Measurements from ENCODE around the gene OSTM1. TPM values are rescaled to one million over a fixed set of nuclear protein-coding genes. Genes with fewer than 3 reads are reported as not detected.

Gene OSTM1
- total and polyA plus RNA-seq, 2 of the 8 experiments (the other 6 are each of a cell fraction or from before 2014, with no cell fraction given), result 17.7 to 26.1 TPM

GRCh38 chr6:107999341-107999740, 75.2 kb downstream of the OSTM1 start:
- H3K27ac ChIP-seq (ENCODE audit: low read depth, low read length), result no peak overlapping the region
- no peaks in the 10 kb centered on the region; the same call in 1 of the 2 replicates for H3K23me2 ChIP-seq (ENCODE audit: low read depth, low read length)
- ChIA-PET CTCF (ENCODE audit: partially characterized antibody) (interaction anchor here (0.6 to 1.0 kb wide), 2 partner anchors 18 to 931 kb away, joined by 3 read pairs; no protein-coding TSS in a partner anchor), POLR2A (ENCODE audit: partially characterized antibody) (interaction anchor here (0.6 kb wide), 1 partner anchor 104 kb away, joined by 3 read pairs; no protein-coding TSS in a partner anchor)
- H3K14ac ChIP-seq (ENCODE audit: insufficient read length), result no peak overlapping the region
- H2AK5ac ChIP-seq (ENCODE audit: low read depth, low read length), result no peak overlapping the region
- H3K18ac ChIP-seq (ENCODE audit: extremely low read depth, low read length), result no peak overlapping the region
- H3K4me2 ChIP-seq (ENCODE audit: insufficient read depth in 1 of 2, low read depth in 2 of 2, low read length in 2 of 2), result no peak overlapping the region
- no peak overlapping the region for H2BK15ac ChIP-seq (ENCODE audit: low read length)
- H4K8ac ChIP-seq (ENCODE audit: extremely low read depth, insufficient read depth, low read length), result no peak overlapping the region
- H3K4ac ChIP-seq (replicated peaks; ENCODE audit: insufficient read length, low read depth, low read length), result no peak overlapping the region
- H3K79me1 ChIP-seq (ENCODE audit: low read depth, low read length), result no peaks in the 10 kb centered on the region
- FAIRE-seq, result no peak
- no peak overlapping the region for H2BK12ac ChIP-seq (ENCODE audit: low read depth, low read length)
- no peak overlapping the region for H4K91ac ChIP-seq (replicated peaks; ENCODE audit: insufficient read length, low read length)
- no peak overlapping the region for H2AFZ ChIP-seq (ENCODE audit: low read length)
- H2BK5ac ChIP-seq (ENCODE audit: low read depth, low read length), result no peak overlapping the region
- H3K9me3 ChIP-seq (ENCODE audit: insufficient read depth in 2 of 2, low read depth in 1 of 2, low read length in 1 of 2), result no peaks in the 10 kb centered on the region
- no peaks in the 10 kb centered on the region for H4K20me1 ChIP-seq (replicated peaks in 1 of 2; ENCODE audit: control insufficient read depth in 1 of 2, insufficient read depth in 2 of 2, low read length in 2 of 2)
- no peak for TF ChIP-seq TCF12 (IDR thresholded peaks at IDR 0.05; ENCODE audit: low read depth, low read length)
- H3K9ac ChIP-seq (replicated peaks in 1 of 4; ENCODE audit: extremely low read depth in 1 of 4, low read depth in 3 of 4, low read length in 3 of 4), result no peak overlapping the region
- no peak for DNase-seq (ENCODE audit: low read depth in 1 of 2, low spot score in 2 of 2)
- H3K4me1 ChIP-seq (replicated peaks in 1 of 4; ENCODE audit: control insufficient read depth in 3 of 4, insufficient read depth in 4 of 4, low read length in 3 of 4), result peaks cover 2 to 14% (median 7%) of the 10 kb centered on the region in 4 experiments; a peak in 4 of 7 replicates
- no peak overlapping the region for H3K4me3 ChIP-seq (ENCODE audit: extremely low read depth in 1 of 4, insufficient read depth in 2 of 4, low read depth in 3 of 4, low read length in 4 of 4)
- H2BK120ac ChIP-seq (replicated peaks; ENCODE audit: low read depth, low read length), result no peak overlapping the region
- H3K27me3 ChIP-seq (replicated peaks in 1 of 4; ENCODE audit: control insufficient read depth in 3 of 4, extremely low read depth in 1 of 4, insufficient read depth in 3 of 4, low read length in 3 of 4), result no peaks in the 10 kb centered on the region
- H3K56ac ChIP-seq (replicated peaks; ENCODE audit: insufficient read length, low read depth, low read length), result no peak overlapping the region
- no peak overlapping the region for H3K23ac ChIP-seq (ENCODE audit: insufficient read length)
- H3K79me2 ChIP-seq (ENCODE audit: control insufficient read depth in 1 of 2, insufficient read depth in 2 of 2, low read length in 2 of 2), result no peaks in the 10 kb centered on the region
- H2BK20ac ChIP-seq (ENCODE audit: low read length), result no peak overlapping the region
- no peak overlapping the region for H4K5ac ChIP-seq (ENCODE audit: insufficient read length, low read depth, low read length)
- no peaks in the 10 kb centered on the region for H3K36me3 ChIP-seq (ENCODE audit: control insufficient read depth in 2 of 4, insufficient read depth in 4 of 4, low read length in 3 of 4)
